Spleen (tissue), 7 donors: ENCODE results near the gene PEPD.

Experiments
- CTCF ChIP-seq, 11 experiments: fragments of 200-600 bp in 7 of 11; fragments of 450-650 bp in 4 of 11; sonication (generic) in 4 of 11; IDR thresholded peaks in 8 of 11; conservative IDR thresholded peaks in 3 of 11; 1 replicate in 7 of 11; 2 replicates in 4 of 11; pipeline versions ENCODE4 v1.4.0 to v1.8.0; 2016 to 2021; ENCODE audit warnings: antibody characterized with exemption in 11 of 11, inconsistent platforms in 4 of 11, mild to moderate bottlenecking in 1 of 11
- POLR2A ChIP-seq, 3 donors: fragments of 450-650 bp; IDR thresholded peaks; one replicate each; pipeline ENCODE4 v1.5.1; 2017; ENCODE audit warnings: antibody characterized with exemption in 3 of 3, mild to moderate bottlenecking in 1 of 3
- donor health status: DM: no; HTN: no; CAD: no; lungs with moderate emphysema.
- donor health status: DM: no; HTN: no; CAD: no.
- donor health status: DM: no; HTN: no; CAD: no.

- TF ChIP-seq CTCF (IDR thresholded peaks at IDR 0.05 in 8 of 11, conservative IDR thresholded peaks at IDR 0.05 in 3 of 11) (no peak), POLR2A (IDR thresholded peaks at IDR 0.05) (no peak)
Measured at GRCh38 chr19:33393286-33394005, 128.1 kb downstream of the PEPD start.
